ENCODE data around the gene TSGA10IP. TPM values are rescaled to one million over a fixed set of nuclear protein-coding genes. Genes with fewer than 3 reads are reported as not detected.

TSGA10IP gene
- total RNA-seq, 1 experiment from 2014 or later = not detected

DNA sequence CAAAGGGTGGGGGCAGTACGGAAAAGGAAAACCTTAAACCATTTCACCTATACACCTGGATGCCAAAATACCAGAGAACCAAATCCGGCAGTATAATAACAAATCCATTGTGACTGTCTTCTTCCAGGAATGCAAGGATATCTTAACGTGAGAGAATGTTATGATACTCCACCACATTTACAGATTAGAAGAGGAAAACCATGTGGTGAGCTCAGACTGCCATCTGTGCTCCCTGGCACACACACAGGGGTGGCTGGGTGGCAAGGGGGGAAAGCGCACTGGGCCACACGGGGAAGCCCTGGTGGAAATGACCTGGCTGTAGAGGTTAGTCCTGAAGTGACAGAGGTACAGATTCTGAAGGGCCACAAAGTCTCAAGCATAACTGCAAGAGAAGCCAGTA lies 46.8 kb downstream of the TSGA10IP start:
- ChIA-PET CTCF (interaction anchor here (0.9 to 4.3 kb wide), 4 partner anchors 31 to 280 kb away, joined by 3 to 38 read pairs (median 4); partner anchors contain the start of gene KAT5), RAD21 (ENCODE audit: low non-redundant PET in 1 of 2, low total read pairs in 2 of 2, uncharacterized antibody in 2 of 2, unreplicated experiment in 2 of 2) (no interaction called here), POLR2A (interaction anchor here (1.7 kb wide), 1 partner anchor 10 kb away, joined by 6 read pairs; the partner anchor contains the start of genes BANF1 and EIF1AD)
- Histone ChIP-seq H3K9me2 (ENCODE audit: insufficient read depth) (no peaks in the 10 kb centered on the region), H3K27ac (ENCODE audit: low read depth, low read length) (no peak overlapping the region), H4K20me1 (ENCODE audit: insufficient read depth) (no peaks in the 10 kb centered on the region), H3K9me3 (ENCODE audit: control insufficient read depth in 1 of 2, insufficient read depth in 1 of 2, low read depth in 1 of 2, low read length in 2 of 2) (no peaks in the 10 kb centered on the region), H3K9ac (ENCODE audit: low read length) (no peak overlapping the region), H3K36me3 (ENCODE audit: control insufficient read depth in 1 of 2, insufficient read depth in 2 of 2, low read length in 2 of 2) (no peaks in the 10 kb centered on the region; a peak in 1 of 4 replicates), H3K4me3 (replicated peaks in 1 of 2; ENCODE audit: low read depth in 1 of 2, low read length in 2 of 2) (no peak overlapping the region), H3K27me3 (ENCODE audit: insufficient read depth, low read length) (no peaks in the 10 kb centered on the region), H3K79me2 (ENCODE audit: insufficient read depth, low read length) (no peaks in the 10 kb centered on the region), H3K4me1 (ENCODE audit: control insufficient read depth in 1 of 2, insufficient read depth in 2 of 2, low read length in 2 of 2) (peaks cover 0 to 8% of the 10 kb centered on the region in 2 experiments; a peak in 2 of 4 replicates), H3K4me2 (ENCODE audit: low read length) (no peak overlapping the region), H2AFZ (ENCODE audit: low read depth, low read length, poor library complexity, severe bottlenecking) (no peak overlapping the region)
- no TSS peak for BruUV-seq (replicated peaks)
- TF ChIP-seq ZFX (IDR thresholded peaks at IDR 0.05) (no peak), RAD21 (IDR thresholded peaks at IDR 0.05; ENCODE audit: low read depth) (no peak), TCF7L2 (IDR thresholded peaks at IDR 0.05; ENCODE audit: borderline replicate concordance, extremely low read depth, insufficient read depth, insufficient read length) (no peak), CEBPB (IDR thresholded peaks at IDR 0.05; ENCODE audit: low read depth) (no peak), JUND (IDR thresholded peaks at IDR 0.05) (no peak), ELF1 (IDR thresholded peaks at IDR 0.05; ENCODE audit: borderline replicate concordance, low read depth) (no peak), FOSL1 (IDR thresholded peaks at IDR 0.05; ENCODE audit: low read depth) (no peak), SRF (IDR thresholded peaks at IDR 0.05; ENCODE audit: low read depth) (no peak), EGR1 (IDR thresholded peaks at IDR 0.05; ENCODE audit: low read depth) (no peak), CBX3 (IDR thresholded peaks at IDR 0.05; ENCODE audit: low read depth) (no peak), EZH2 (IDR thresholded peaks at IDR 0.05) (no peak), ZNF274 (IDR thresholded peaks at IDR 0.05; ENCODE audit: low read depth, low read length) (no peak)
- TF ChIP-seq, protein P1, sequence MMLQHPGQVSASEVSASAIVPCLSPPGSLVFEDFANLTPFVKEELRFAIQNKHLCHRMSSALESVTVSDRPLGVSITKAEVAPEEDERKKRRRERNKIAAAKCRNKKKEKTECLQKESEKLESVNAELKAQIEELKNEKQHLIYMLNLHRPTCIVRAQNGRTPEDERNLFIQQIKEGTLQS (IDR thresholded peaks at IDR 0.05) = no peak
- TF ChIP-seq, protein P2, sequence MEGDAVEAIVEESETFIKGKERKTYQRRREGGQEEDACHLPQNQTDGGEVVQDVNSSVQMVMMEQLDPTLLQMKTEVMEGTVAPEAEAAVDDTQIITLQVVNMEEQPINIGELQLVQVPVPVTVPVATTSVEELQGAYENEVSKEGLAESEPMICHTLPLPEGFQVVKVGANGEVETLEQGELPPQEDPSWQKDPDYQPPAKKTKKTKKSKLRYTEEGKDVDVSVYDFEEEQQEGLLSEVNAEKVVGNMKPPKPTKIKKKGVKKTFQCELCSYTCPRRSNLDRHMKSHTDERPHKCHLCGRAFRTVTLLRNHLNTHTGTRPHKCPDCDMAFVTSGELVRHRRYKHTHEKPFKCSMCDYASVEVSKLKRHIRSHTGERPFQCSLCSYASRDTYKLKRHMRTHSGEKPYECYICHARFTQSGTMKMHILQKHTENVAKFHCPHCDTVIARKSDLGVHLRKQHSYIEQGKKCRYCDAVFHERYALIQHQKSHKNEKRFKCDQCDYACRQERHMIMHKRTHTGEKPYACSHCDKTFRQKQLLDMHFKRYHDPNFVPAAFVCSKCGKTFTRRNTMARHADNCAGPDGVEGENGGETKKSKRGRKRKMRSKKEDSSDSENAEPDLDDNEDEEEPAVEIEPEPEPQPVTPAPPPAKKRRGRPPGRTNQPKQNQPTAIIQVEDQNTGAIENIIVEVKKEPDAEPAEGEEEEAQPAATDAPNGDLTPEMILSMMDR (IDR thresholded peaks at IDR 0.05 in 2 of 3, conservative IDR thresholded peaks at IDR 0.05 in 1 of 3; ENCODE audit: borderline replicate concordance in 1 of 3, insufficient read depth in 1 of 3, low read depth in 2 of 3, low read length in 2 of 3) = no peak
- TF ChIP-seq, protein P3, sequence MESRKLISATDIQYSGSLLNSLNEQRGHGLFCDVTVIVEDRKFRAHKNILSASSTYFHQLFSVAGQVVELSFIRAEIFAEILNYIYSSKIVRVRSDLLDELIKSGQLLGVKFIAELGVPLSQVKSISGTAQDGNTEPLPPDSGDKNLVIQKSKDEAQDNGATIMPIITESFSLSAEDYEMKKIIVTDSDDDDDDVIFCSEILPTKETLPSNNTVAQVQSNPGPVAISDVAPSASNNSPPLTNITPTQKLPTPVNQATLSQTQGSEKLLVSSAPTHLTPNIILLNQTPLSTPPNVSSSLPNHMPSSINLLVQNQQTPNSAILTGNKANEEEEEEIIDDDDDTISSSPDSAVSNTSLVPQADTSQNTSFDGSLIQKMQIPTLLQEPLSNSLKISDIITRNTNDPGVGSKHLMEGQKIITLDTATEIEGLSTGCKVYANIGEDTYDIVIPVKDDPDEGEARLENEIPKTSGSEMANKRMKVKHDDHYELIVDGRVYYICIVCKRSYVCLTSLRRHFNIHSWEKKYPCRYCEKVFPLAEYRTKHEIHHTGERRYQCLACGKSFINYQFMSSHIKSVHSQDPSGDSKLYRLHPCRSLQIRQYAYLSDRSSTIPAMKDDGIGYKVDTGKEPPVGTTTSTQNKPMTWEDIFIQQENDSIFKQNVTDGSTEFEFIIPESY (IDR thresholded peaks at IDR 0.05; ENCODE audit: extremely low read depth, insufficient replicate concordance, low read length) = no peak
- intact Hi-C loops (cut with micrococcal nuclease) = no loop called here
- DNase-seq (ENCODE audit: low read depth, low spot score) = no peak
- no peak for ATAC-seq
